Ovary (tissue), 3 donors: Measurements from ENCODE around the gene SIGLEC11.
"Not testable (repeated sequence)": the region's sequence is repeated elsewhere in the genome, so short reads cannot be mapped to it uniquely, and the experiment has no call there.

Experiments used
- EP300 ChIP-seq: sonication (generic); formaldehyde crosslinking; IDR thresholded peaks from one replicate; pipeline ENCODE4 v1.6.1; 2017; ENCODE audit warnings: antibody characterized with exemption
- POLR2A ChIP-seq: fragments of 450-650 bp; IDR thresholded peaks from one replicate; pipeline ENCODE4 v1.6.1; 2017; ENCODE audit warnings: antibody characterized with exemption, mild to moderate bottlenecking, moderate library complexity
- TF ChIP-seq, protein P1 (sequence below), 3 donors: fragments of 450-650 bp in 2 of 3; fragments of 200-600 bp in 1 of 3; IDR thresholded peaks; one replicate each; pipeline versions ENCODE4 v1.5.1 to v1.8.0; 2016 to 2022; ENCODE audit warnings: antibody characterized with exemption in 3 of 3, mild to moderate bottlenecking in 1 of 3
- donor health status: DM: no; HTN: no; CAD: no.

DNA sequence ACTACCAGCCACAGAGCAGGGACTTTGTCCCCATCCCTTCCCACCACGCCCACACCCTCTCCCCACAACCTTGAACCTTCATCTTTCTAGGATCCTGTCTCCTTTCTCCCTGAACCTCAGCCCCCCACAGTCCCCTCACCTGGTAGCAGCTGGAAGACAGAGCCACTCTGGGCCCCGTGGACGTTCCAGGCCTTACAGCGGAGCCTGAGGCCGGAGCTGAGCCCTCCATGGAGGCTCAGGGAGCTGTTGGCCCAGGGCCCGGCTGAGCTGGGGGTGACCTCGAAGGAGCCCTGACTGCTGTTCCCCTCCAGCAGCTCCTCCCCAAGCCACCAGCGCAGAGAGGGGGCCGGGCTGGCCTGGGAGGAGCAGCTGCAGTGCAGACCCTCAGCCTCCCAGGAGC is 2.8 kb downstream of the SIGLEC11 start:
- TF ChIP-seq, protein P1, sequence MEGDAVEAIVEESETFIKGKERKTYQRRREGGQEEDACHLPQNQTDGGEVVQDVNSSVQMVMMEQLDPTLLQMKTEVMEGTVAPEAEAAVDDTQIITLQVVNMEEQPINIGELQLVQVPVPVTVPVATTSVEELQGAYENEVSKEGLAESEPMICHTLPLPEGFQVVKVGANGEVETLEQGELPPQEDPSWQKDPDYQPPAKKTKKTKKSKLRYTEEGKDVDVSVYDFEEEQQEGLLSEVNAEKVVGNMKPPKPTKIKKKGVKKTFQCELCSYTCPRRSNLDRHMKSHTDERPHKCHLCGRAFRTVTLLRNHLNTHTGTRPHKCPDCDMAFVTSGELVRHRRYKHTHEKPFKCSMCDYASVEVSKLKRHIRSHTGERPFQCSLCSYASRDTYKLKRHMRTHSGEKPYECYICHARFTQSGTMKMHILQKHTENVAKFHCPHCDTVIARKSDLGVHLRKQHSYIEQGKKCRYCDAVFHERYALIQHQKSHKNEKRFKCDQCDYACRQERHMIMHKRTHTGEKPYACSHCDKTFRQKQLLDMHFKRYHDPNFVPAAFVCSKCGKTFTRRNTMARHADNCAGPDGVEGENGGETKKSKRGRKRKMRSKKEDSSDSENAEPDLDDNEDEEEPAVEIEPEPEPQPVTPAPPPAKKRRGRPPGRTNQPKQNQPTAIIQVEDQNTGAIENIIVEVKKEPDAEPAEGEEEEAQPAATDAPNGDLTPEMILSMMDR (IDR thresholded peaks at IDR 0.05), result not testable (repeated sequence)
- not testable (repeated sequence) for TF ChIP-seq POLR2A, EP300
